ACC112 (cell line): ENCODE data around the gene SERGEF.

Experiments used
- H2AFZ ChIP-seq: fragments of 200-600 bp; sonication (generic); one replicate; pipeline ENCODE4 v1.6.0; 2017; ENCODE audit warnings: antibody characterized with exemption, low read length; ENCODE audit not compliant: unreplicated experiment
- H3K27ac ChIP-seq: fragments of 200-600 bp; sonication (generic); 2 replicates; pipeline ENCODE4 v1.5.1; 2014; ENCODE audit warnings: low read depth, mild to moderate bottlenecking, antibody characterized with exemption, low read length, moderate library complexity
- H3K27me3 ChIP-seq: fragments of 200-600 bp; sonication (generic); 2 replicates; pipeline ENCODE4 v1.6.1; 2014; ENCODE audit warnings: mild to moderate bottlenecking, antibody characterized with exemption, low read length, moderate library complexity, mixed read lengths; ENCODE audit not compliant: insufficient read depth
- H3K36me3 ChIP-seq: fragments of 200-600 bp; sonication (generic); 2 replicates; pipeline ENCODE4 v1.6.1; 2016; ENCODE audit warnings: mild to moderate bottlenecking, antibody characterized with exemption, low read length, moderate library complexity, mixed read lengths; ENCODE audit not compliant: insufficient read depth
- H3K4me1 ChIP-seq: fragments of 200-600 bp; sonication (generic); one replicate; pipeline ENCODE4 v1.6.1; 2016; ENCODE audit warnings: low read length, mixed read lengths; ENCODE audit not compliant: insufficient read depth, unreplicated experiment, control insufficient read depth
- H3K4me3 ChIP-seq: fragments of 200-600 bp; sonication (generic); 2 replicates; pipeline ENCODE4 v1.5.1; 2014; ENCODE audit warnings: mild to moderate bottlenecking, low read depth, low read length
- H3K79me2 ChIP-seq: fragments of 200-600 bp; sonication (generic); one replicate; pipeline ENCODE4 v1.6.0; 2016; ENCODE audit warnings: low read length; ENCODE audit not compliant: control insufficient read depth, unreplicated experiment, insufficient read depth

SERGEF gene

GRCh38 chr11:18016789-18017188 is 3.9 kb upstream of the SERGEF start:
- no peak overlapping the region for H3K4me3 ChIP-seq
- H3K27me3 ChIP-seq: peaks cover 4% of the 10 kb centered on the region; the same call in 1 of the 2 replicates
- no peaks in the 10 kb centered on the region for H3K4me1 ChIP-seq
- no peaks in the 10 kb centered on the region for H3K79me2 ChIP-seq
- H3K36me3 ChIP-seq: no peaks in the 10 kb centered on the region
- H3K27ac ChIP-seq: no peak overlapping the region
- no peak overlapping the region for H2AFZ ChIP-seq

- no peak overlapping the region for H3K4me3 ChIP-seq
- no peaks in the 10 kb centered on the region for H3K36me3 ChIP-seq
- H3K4me1 ChIP-seq: no peaks in the 10 kb centered on the region
- H2AFZ ChIP-seq: no peak overlapping the region
- H3K27ac ChIP-seq: no peak overlapping the region
- H3K27me3 ChIP-seq: peaks cover 4% of the 10 kb centered on the region; the same call in 1 of the 2 replicates
- no peaks in the 10 kb centered on the region for H3K79me2 ChIP-seq
Observed at GRCh38 chr11:18014876-18015275, 2.0 kb upstream of the SERGEF start.

GRCh38 chr11:18013790-18014507 is 1.1 kb upstream of the SERGEF start:
- Histone ChIP-seq H3K79me2 (no peaks in the 10 kb centered on the region), H3K27ac (no peak overlapping the region), H3K36me3 (no peaks in the 10 kb centered on the region), H3K4me1 (no peaks in the 10 kb centered on the region), H2AFZ (peak overlapping the region; percentile 100), H3K4me3 (peak overlapping the region; percentile 100), H3K27me3 (peaks cover 4% of the 10 kb centered on the region; the same call in 1 of the 2 replicates)

GRCh38 chr11:18012122-18012905 is 533 bp downstream of the SERGEF start:
- H3K27ac ChIP-seq: no peak overlapping the region
- H3K79me2 ChIP-seq: no peaks in the 10 kb centered on the region

GRCh38 chr11:18011633-18012032 is 1.2 kb downstream of the SERGEF start:
- Histone ChIP-seq H3K4me3 (peak overlapping the region; percentile 100; the same call in 1 of the 2 replicates), H3K79me2 (no peaks in the 10 kb centered on the region), H3K4me1 (no peaks in the 10 kb centered on the region), H3K27ac (no peak overlapping the region), H2AFZ (no peak overlapping the region), H3K27me3 (peaks cover 4% of the 10 kb centered on the region; the same call in 1 of the 2 replicates), H3K36me3 (no peaks in the 10 kb centered on the region)

More at GRCh38 chr11:18012122-18012905, 533 bp downstream of the SERGEF start:
- Histone ChIP-seq H2AFZ (peak overlapping the region; percentile 19), H3K36me3 (no peaks in the 10 kb centered on the region), H3K27me3 (peaks cover 4% of the 10 kb centered on the region; the same call in 1 of the 2 replicates), H3K4me1 (no peaks in the 10 kb centered on the region), H3K4me3 (peak overlapping the region; percentile 100)

- H3K27me3 ChIP-seq: peaks cover 4% of the 10 kb centered on the region; the same call in 1 of the 2 replicates
- H3K36me3 ChIP-seq: no peaks in the 10 kb centered on the region
- no peak overlapping the region for H2AFZ ChIP-seq
- no peak overlapping the region for H3K4me3 ChIP-seq
- H3K27ac ChIP-seq: no peak overlapping the region
- H3K4me1 ChIP-seq: no peaks in the 10 kb centered on the region
- H3K79me2 ChIP-seq: no peaks in the 10 kb centered on the region
Observed at GRCh38 chr11:18010977-18011586, 1.8 kb downstream of the SERGEF start.

GRCh38 chr11:18010121-18010670 is 2.7 kb downstream of the SERGEF start:
- Histone ChIP-seq H3K27me3 (no peaks in the 10 kb centered on the region), H3K36me3 (no peaks in the 10 kb centered on the region), H3K79me2 (no peaks in the 10 kb centered on the region), H2AFZ (no peak overlapping the region), H3K4me3 (no peak overlapping the region), H3K27ac (no peak overlapping the region), H3K4me1 (no peaks in the 10 kb centered on the region)

GRCh38 chr11:18005376-18006129 is 7.3 kb downstream of the SERGEF start:
- H3K4me1 ChIP-seq: no peaks in the 10 kb centered on the region
- H3K27ac ChIP-seq: no peak overlapping the region
- no peaks in the 10 kb centered on the region for H3K27me3 ChIP-seq
- H3K36me3 ChIP-seq: no peaks in the 10 kb centered on the region
- no peak overlapping the region for H2AFZ ChIP-seq
- no peaks in the 10 kb centered on the region for H3K79me2 ChIP-seq
- no peak overlapping the region for H3K4me3 ChIP-seq

- no peaks in the 10 kb centered on the region for H3K4me1 ChIP-seq
- no peak overlapping the region for H3K4me3 ChIP-seq
- H3K27me3 ChIP-seq: no peaks in the 10 kb centered on the region
- no peak overlapping the region for H3K27ac ChIP-seq
- H3K79me2 ChIP-seq: no peaks in the 10 kb centered on the region
- H3K36me3 ChIP-seq: no peaks in the 10 kb centered on the region
- no peak overlapping the region for H2AFZ ChIP-seq
Observed at GRCh38 chr11:18001191-18001590, 11.7 kb downstream of the SERGEF start.

GRCh38 chr11:18000760-18001159 is 12.1 kb downstream of the SERGEF start:
- Histone ChIP-seq H3K4me1 (no peaks in the 10 kb centered on the region), H3K79me2 (no peaks in the 10 kb centered on the region), H2AFZ (no peak overlapping the region), H3K27me3 (no peaks in the 10 kb centered on the region), H3K4me3 (no peak overlapping the region), H3K36me3 (no peaks in the 10 kb centered on the region), H3K27ac (no peak overlapping the region)
